A673 (cell line): ENCODE results near the gene OR7C1. TPM values are rescaled to one million over a fixed set of nuclear protein-coding genes. Genes with fewer than 3 reads are reported as not detected.

Experiments used
- BruUV-seq: library from RNA; stranded (reverse); fragments of 400-500 nt; replicated peaks from 2 replicates; lab custom pipeline; 2021; lab: Mats Ljungman, UMichigan
- CTCF ChIA-PET: fragments of 300-600 bp; sonication (Branson Sonifier 250); formaldehyde crosslinking; loops from one replicate; lab custom pipeline; 2022; ENCODE audit warnings: antibody characterized with exemption; lab: Charles Lee
- POLR2A ChIA-PET: fragments of 300-600 bp; sonication (Branson Sonifier 250); formaldehyde crosslinking; loops from one replicate; lab custom pipeline; 2022; ENCODE audit warnings: antibody characterized with exemption; ENCODE audit not compliant: low non-redundant PET; lab: Charles Lee
- DNase-seq: peaks from one replicate; pipeline ENCODE4 v3.0.0-alpha.2; 2015; ENCODE audit warnings: low spot score
- H3K27ac ChIP-seq: fragments of 200-600 bp; sonication (generic); 2 replicates; pipeline ENCODE4 v1.5.1; 2016; ENCODE audit warnings: mixed run types, low read depth, mild to moderate bottlenecking, mixed read lengths, antibody characterized with exemption, low read length; ENCODE audit not compliant: poor library complexity, severe bottlenecking
- H3K27me3 ChIP-seq: fragments of 200-600 bp; sonication (generic); replicated peaks from 2 replicates; pipeline ENCODE4 v1.6.1; 2017; ENCODE audit warnings: mixed run types, low read depth, mild to moderate bottlenecking, mixed read lengths, antibody characterized with exemption, low read length; ENCODE audit not compliant: insufficient read depth, poor library complexity
- H3K36me3 ChIP-seq: fragments of 200-600 bp; sonication (generic); 2 replicates; pipeline ENCODE4 v1.6.1; 2016; ENCODE audit warnings: mixed run types, mild to moderate bottlenecking, mixed read lengths, antibody characterized with exemption, low read length; ENCODE audit not compliant: insufficient read depth, poor library complexity, severe bottlenecking
- H3K4me1 ChIP-seq: fragments of 200-600 bp; sonication (generic); 2 replicates; pipeline ENCODE4 v1.6.1; 2017; ENCODE audit warnings: mixed run types, mild to moderate bottlenecking, mixed read lengths, antibody characterized with exemption, low read length; ENCODE audit not compliant: insufficient read depth, poor library complexity, severe bottlenecking
- H3K4me3 ChIP-seq: fragments of 200-600 bp; sonication (generic); 2 replicates; pipeline ENCODE4 v1.5.1; 2016; ENCODE audit warnings: low read depth, mixed run types, mild to moderate bottlenecking, mixed read lengths, low read length; ENCODE audit not compliant: poor library complexity, severe bottlenecking
- H3K9me3 ChIP-seq: fragments of 200-600 bp; sonication (generic); 2 replicates; pipeline ENCODE4 v1.6.1; 2016; ENCODE audit warnings: mixed run types, low read depth, mild to moderate bottlenecking, mixed read lengths, antibody characterized with exemption, low read length; ENCODE audit not compliant: poor library complexity, severe bottlenecking
- CTCF ChIP-seq: fragments of 300-800, 200-600 bp; sonication (generic); conservative IDR thresholded peaks from 2 replicates; pipeline ENCODE4 v1.5.1; 2017; ENCODE audit warnings: low read depth, mild to moderate bottlenecking, antibody characterized with exemption, low read length, moderate library complexity, mixed read lengths
- EZH2 ChIP-seq: fragments of 200-600 bp; sonication (generic); IDR thresholded peaks from 2 replicates; pipeline ENCODE4 v1.6.1; 2017; ENCODE audit warnings: borderline replicate concordance, low read depth, mild to moderate bottlenecking, mixed read lengths, antibody characterized with exemption, low read length; ENCODE audit not compliant: poor library complexity, severe bottlenecking
- intact Hi-C: fragments of 100-400 bp; cut with micrococcal nuclease; formaldehyde crosslinking; loops from one replicate; pipeline ENCODE4 v1.10.0; 2022; ENCODE audit not compliant: unreplicated experiment
- total RNA-seq: library from RNA; stranded (reverse); gene quantifications from 2 replicates; pipeline ENCODE4 v1.2.3, GENCODE V29; 2021

The OR7C1 gene
- total RNA-seq, 1 experiment from 2014 or later: not detected

- no peaks in the 10 kb centered on the region for H3K9me3 ChIP-seq
Measured at GRCh38 chr19:14821937-14822336, 13.0 kb downstream of the OR7C1 start.

DNA sequence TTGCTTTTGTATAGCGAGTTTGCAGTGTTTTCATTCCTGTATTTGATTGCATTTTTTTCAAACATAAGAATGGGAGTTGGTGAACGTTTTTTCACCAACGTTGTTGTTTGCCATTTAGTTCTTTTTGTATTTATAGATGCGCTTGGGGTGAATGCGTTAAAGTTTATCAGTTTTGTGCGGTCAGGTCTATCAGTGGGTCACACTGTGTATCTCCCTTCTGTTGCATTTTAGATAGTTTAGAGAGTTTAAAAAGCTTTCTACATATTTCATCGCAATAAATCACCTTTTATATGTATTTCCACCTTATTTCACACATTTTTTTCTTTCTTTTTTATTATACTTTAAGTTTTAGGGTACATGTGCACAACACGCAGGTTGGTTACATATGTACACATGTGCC lies 16.4 kb downstream of the OR7C1 start:
- H3K4me1 ChIP-seq: no peaks in the 10 kb centered on the region
- TF ChIP-seq EZH2 (no peak), CTCF (no peak)
- no peak for DNase-seq
- no peak overlapping the region for H3K4me3 ChIP-seq
- POLR2A ChIA-PET: no interaction called here
- no TSS peak for BruUV-seq
- intact Hi-C loops: no loop called here
- no peaks in the 10 kb centered on the region for H3K9me3 ChIP-seq
- CTCF ChIA-PET: no interaction called here
- H3K36me3 ChIP-seq: no peaks in the 10 kb centered on the region
- no peaks in the 10 kb centered on the region for H3K27me3 ChIP-seq
- H3K27ac ChIP-seq: no peak overlapping the region

More at GRCh38 chr19:14821937-14822336, 13.0 kb downstream of the OR7C1 start:
- intact Hi-C loops: no loop called here
- Histone ChIP-seq H3K4me3 (no peak overlapping the region), H3K36me3 (no peaks in the 10 kb centered on the region), H3K27ac (no peak overlapping the region), H3K27me3 (peaks cover 11% of the 10 kb centered on the region), H3K4me1 (no peaks in the 10 kb centered on the region)
- DNase-seq: no peak
- TF ChIP-seq EZH2 (no peak), CTCF (no peak)
- BruUV-seq: no TSS peak
- ChIA-PET POLR2A (no interaction called here), CTCF (no interaction called here)

- ChIA-PET CTCF (no interaction called here), POLR2A (no interaction called here)
- H3K4me1 ChIP-seq: no peaks in the 10 kb centered on the region
- BruUV-seq: no TSS peak
- H3K4me3 ChIP-seq: no peak overlapping the region
- no peaks in the 10 kb centered on the region for H3K9me3 ChIP-seq
- intact Hi-C loops: no loop called here
- no peak for DNase-seq
- no peaks in the 10 kb centered on the region for H3K27me3 ChIP-seq
- TF ChIP-seq EZH2: no peak
- no peak for TF ChIP-seq CTCF
- no peaks in the 10 kb centered on the region for H3K36me3 ChIP-seq
- no peak overlapping the region for H3K27ac ChIP-seq
Measured at GRCh38 chr19:14817052-14817451, 17.9 kb downstream of the OR7C1 start.
